Muscle layer of colon (tissue), 2 donors: ENCODE measurements around the gene ARPC4.
"Not testable (repeated sequence)": the region's sequence is repeated elsewhere in the genome, so short reads cannot be mapped to it uniquely, and the experiment has no call there.

Source experiments
- H3K27ac ChIP-seq: one replicate; pipeline ENCODE4 v1.7.0; 2013; ENCODE audit warnings: low read depth, mild to moderate bottlenecking, low read length, moderate library complexity
- H3K27me3 ChIP-seq, 2 donors: one replicate each; pipeline ENCODE4 v1.7.0; 2013; ENCODE audit warnings: low read length in 2 of 2, mild to moderate bottlenecking in 2 of 2; ENCODE audit not compliant: insufficient read depth in 2 of 2, control insufficient read depth in 1 of 2
- H3K36me3 ChIP-seq: one replicate; pipeline ENCODE4 v1.7.0; 2013; ENCODE audit warnings: mild to moderate bottlenecking, low read length; ENCODE audit not compliant: insufficient read depth
- H3K4me1 ChIP-seq: one replicate; pipeline ENCODE4 v1.7.0; 2013; ENCODE audit warnings: mild to moderate bottlenecking, low read length; ENCODE audit not compliant: insufficient read depth
- H3K4me3 ChIP-seq, 2 donors: one replicate each; pipeline ENCODE4 v1.7.0; 2013; ENCODE audit warnings: low read length in 2 of 2, low read depth in 1 of 2, mild to moderate bottlenecking in 1 of 2, moderate library complexity in 1 of 2
- H3K9ac ChIP-seq: one replicate; pipeline ENCODE4 v1.7.0; 2013; ENCODE audit warnings: low read length
- H3K9me3 ChIP-seq: one replicate; pipeline ENCODE4 v1.7.0; 2013; ENCODE audit warnings: mild to moderate bottlenecking, low read length
- donor health status: abdominal sarcoma.
- donor health status: Adenocarcinoma of cecum.

ARPC4 gene

DNA sequence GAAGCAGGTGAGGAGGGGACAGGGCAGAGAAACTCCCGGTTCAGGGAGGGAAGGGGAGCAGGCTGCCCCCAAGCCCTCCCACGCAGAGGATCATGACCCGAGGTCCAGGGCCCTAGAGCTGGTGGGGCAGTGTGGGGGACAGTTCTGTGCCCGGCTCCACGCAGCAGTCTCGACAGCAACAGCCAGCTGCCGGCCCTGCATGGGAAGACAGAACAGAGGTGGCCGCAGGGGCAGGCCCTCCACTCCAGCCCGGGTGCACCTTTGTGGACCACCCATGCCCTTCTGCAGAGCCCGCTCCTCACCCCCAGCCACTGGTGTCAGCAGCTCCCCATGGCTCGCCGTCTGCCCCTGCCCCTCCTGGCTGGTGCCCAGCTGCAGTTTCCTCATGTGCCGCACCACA, 35.5 kb upstream of the ARPC4 start:
- H3K4me3 ChIP-seq: no peak overlapping the region
- H3K4me1 ChIP-seq: peaks cover 9% of the 10 kb centered on the region
- no peak overlapping the region for H3K9ac ChIP-seq
- no peaks in the 10 kb centered on the region for H3K9me3 ChIP-seq
- H3K27ac ChIP-seq: no peak overlapping the region
- H3K27me3 ChIP-seq: no peaks in the 10 kb centered on the region
- H3K36me3 ChIP-seq: peaks cover 61% of the 10 kb centered on the region

DNA sequence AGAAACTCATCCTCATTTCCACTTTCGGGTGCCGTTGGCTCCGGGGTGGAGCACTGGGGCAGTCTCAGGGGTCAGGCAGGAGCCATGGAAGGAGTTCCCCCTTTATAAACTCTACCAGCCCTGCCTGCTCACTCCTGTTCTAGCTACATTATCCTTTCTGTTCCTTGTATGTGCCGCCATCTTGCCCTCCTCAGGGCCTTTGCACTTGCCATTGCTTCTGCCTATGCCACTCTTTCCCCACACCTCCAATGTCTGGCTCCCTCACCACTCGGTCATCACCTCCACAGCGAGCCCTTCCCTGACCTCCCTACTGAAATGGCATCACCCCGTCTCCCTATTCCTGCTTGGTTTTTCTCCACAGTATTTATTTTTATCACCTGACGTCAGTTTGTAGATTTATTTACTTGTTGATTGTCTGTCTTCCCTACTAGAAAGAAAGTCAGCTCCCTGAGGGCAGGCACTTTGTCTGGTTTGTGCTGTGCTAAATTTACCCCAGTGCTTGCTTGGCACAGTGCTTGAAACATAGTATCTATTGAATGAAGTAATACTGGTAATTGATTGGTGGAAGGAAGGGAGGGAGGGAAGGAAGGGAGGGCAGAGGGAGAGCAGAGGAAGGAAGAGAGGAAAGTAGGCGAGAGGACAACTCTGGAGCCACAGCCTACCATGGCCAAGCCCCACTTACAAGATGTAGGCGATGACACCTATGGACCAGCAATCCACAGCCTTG, 31.9 kb upstream of the ARPC4 start:
- no peaks in the 10 kb centered on the region for H3K4me1 ChIP-seq
- H3K9me3 ChIP-seq: no peaks in the 10 kb centered on the region
- H3K27me3 ChIP-seq: no peaks in the 10 kb centered on the region
- H3K36me3 ChIP-seq: peaks cover 59% of the 10 kb centered on the region
- H3K27ac ChIP-seq: no peak overlapping the region
- no peak overlapping the region for H3K4me3 ChIP-seq
- H3K9ac ChIP-seq: no peak overlapping the region

DNA sequence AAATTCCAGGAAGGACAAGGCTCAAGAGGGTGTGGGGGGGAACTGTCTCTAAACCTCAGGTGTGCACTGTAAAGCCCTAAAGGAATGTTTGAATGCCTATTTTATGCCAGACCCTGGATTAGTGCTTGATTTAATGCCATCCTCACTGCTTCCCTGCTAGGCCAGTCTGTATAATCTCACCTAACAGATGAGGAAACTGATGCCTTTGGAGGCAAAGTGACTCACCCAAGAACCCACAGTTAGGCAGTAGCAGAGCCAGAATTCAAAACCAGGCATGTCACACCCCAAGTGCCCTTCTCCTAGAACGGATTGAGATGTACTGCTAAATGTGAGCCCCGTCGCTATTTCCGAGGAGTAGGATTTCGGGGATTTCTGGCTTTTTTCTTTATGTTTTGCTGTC, 31.0 kb upstream of the ARPC4 start:
- H3K36me3 ChIP-seq: peaks cover 57% of the 10 kb centered on the region
- H3K4me1 ChIP-seq: peaks cover 1% of the 10 kb centered on the region

DNA sequence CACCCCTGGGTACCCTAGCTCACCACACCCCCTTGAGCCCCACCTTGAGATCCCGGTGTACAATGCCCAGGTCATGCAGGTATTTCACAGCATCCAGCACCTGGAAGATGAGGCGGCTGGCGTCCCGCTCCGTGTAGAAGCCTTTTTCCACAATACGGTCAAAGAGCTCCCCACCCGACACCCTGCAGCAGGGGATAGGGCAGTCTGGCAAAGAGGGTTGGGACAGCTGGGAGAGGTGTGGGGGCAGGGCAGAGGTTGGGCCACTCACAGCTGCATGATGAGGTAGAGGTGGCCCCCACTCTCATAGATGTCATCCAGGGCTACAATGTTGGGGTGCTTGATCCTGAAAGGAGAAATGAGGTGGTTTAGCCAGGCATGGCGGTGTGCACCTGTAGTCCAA, 30.0 kb upstream of the ARPC4 start:
- Histone ChIP-seq H3K9ac (no peak overlapping the region), H3K36me3 (peaks cover 53% of the 10 kb centered on the region)

More for the DNA sequence above, 31.0 kb upstream of the ARPC4 start:
- Histone ChIP-seq H3K27ac (no peak overlapping the region), H3K9ac (no peak overlapping the region), H3K9me3 (no peaks in the 10 kb centered on the region), H3K4me3 (no peak overlapping the region), H3K27me3 (no peaks in the 10 kb centered on the region)

DNA sequence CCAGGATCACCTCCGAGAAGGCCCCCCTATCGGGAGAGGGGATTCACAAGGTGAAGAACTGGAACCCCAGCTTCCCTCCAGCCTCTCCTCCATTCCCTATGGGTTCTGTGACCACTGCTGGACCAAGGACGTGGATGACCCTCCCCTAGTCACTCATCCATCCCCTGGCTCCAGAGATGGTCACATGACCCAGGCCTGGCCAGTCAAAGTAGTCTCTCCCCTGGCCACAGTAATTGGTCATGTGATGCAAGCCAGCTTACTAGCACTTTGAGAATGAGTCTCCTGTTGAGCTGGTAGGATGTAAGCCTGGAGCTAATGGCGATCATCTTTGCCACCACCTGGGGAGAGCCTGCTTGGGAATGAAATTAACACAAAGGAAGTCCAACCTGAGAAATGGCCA, 27.0 kb upstream of the ARPC4 start:
- Histone ChIP-seq H3K9me3 (no peaks in the 10 kb centered on the region), H3K27me3 (no peaks in the 10 kb centered on the region), H3K4me1 (peaks cover 27% of the 10 kb centered on the region), H3K9ac (no peak overlapping the region), H3K4me3 (no peak overlapping the region), H3K36me3 (peaks cover 37% of the 10 kb centered on the region), H3K27ac (no peak overlapping the region)

More for the DNA sequence above, 30.0 kb upstream of the ARPC4 start:
- H3K9me3 ChIP-seq: no peaks in the 10 kb centered on the region
- peaks cover 5% of the 10 kb centered on the region for H3K4me1 ChIP-seq
- no peaks in the 10 kb centered on the region for H3K27me3 ChIP-seq
- H3K4me3 ChIP-seq: no peak overlapping the region
- H3K27ac ChIP-seq: no peak overlapping the region

DNA sequence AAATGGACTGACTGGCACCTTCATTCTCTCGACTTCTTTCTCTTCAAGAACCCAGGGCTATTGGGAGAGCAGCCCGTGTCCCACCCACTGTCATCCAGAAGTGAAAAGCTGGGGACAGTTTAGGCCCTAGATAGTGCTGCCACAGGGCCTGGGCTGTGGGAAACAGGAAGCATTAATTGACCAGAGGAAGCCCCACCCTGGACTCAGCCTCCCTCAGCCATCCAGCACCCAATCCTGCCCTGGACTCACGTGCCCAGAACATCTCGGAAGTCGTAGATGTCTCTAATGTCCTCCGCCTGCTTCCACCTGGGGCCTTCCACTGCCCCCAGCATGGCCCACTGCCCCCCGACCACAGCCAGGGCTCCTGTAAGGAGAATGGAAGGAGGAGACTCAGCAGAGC, 25.5 kb upstream of the ARPC4 start:
- Histone ChIP-seq H3K36me3 (peaks cover 31% of the 10 kb centered on the region), H3K9ac (no peak overlapping the region), H3K4me1 (peaks cover 27% of the 10 kb centered on the region), H3K27ac (no peak overlapping the region), H3K4me3 (no peak overlapping the region), H3K9me3 (no peaks in the 10 kb centered on the region), H3K27me3 (no peaks in the 10 kb centered on the region)

DNA sequence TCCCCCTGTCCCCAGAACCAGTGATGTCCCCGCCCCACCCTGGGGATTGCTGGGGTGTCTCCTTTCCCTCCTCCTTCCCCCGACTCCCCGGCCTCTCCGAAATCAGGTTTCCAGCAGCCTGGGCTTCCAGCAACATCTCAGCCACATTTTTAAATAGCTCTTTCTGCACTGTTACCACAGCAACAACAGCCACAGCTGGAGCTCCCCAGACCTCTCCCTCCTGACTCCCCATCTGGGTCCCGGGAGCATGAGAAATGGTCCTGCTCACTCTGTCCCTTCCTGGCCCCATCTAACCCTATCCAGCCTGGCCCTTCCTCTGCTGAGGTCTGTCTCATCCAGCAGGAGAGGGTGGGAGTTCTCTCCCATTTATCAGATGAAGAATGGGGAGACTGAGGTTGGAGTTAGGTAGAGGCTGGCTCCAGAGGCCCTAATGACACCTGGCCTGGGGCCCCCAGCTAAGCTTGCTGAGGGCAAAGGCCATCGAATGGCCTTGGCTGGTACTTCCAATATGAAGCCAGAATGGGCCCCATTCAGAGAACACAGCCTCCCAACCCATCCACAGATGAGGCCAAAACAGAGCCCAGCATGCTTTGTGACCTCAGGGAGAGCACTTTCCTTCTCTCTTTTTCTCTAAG, 24.6 kb upstream of the ARPC4 start:
- no peaks in the 10 kb centered on the region for H3K9me3 ChIP-seq
- H3K27me3 ChIP-seq: no peaks in the 10 kb centered on the region
- H3K27ac ChIP-seq: no peak overlapping the region
- H3K4me1 ChIP-seq: peaks cover 27% of the 10 kb centered on the region
- H3K4me3 ChIP-seq: peak overlapping the region in 1 of 2 donors; percentile 90
- H3K36me3 ChIP-seq: peaks cover 22% of the 10 kb centered on the region
- H3K9ac ChIP-seq: peak overlapping the region; percentile 97

DNA sequence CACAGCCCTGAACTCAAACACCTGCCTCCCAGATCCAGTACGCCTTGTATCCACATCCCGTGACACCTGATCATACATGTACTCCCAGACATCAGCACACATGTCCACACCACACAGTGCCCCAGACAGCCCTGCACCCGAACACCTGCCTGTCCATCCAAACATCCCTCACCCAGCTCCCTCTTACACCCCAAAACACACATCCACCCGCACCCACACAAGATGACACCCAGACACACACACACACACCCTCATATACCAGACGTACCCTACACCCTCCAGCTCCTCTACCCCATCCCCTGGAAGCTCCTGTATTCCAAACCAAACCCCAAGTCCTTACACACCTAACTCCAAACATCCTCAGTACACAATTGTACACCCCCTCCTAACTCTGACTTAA, 23.9 kb upstream of the ARPC4 start:
- H3K27ac ChIP-seq: peak overlapping the region; percentile 87
- peak overlapping the region; percentile 51 to 90 for H3K4me3 ChIP-seq
- no peaks in the 10 kb centered on the region for H3K9me3 ChIP-seq
- H3K9ac ChIP-seq: peak overlapping the region; percentile 97
- H3K27me3 ChIP-seq: no peaks in the 10 kb centered on the region
- H3K4me1 ChIP-seq: peaks cover 27% of the 10 kb centered on the region
- H3K36me3 ChIP-seq: peaks cover 19% of the 10 kb centered on the region

DNA sequence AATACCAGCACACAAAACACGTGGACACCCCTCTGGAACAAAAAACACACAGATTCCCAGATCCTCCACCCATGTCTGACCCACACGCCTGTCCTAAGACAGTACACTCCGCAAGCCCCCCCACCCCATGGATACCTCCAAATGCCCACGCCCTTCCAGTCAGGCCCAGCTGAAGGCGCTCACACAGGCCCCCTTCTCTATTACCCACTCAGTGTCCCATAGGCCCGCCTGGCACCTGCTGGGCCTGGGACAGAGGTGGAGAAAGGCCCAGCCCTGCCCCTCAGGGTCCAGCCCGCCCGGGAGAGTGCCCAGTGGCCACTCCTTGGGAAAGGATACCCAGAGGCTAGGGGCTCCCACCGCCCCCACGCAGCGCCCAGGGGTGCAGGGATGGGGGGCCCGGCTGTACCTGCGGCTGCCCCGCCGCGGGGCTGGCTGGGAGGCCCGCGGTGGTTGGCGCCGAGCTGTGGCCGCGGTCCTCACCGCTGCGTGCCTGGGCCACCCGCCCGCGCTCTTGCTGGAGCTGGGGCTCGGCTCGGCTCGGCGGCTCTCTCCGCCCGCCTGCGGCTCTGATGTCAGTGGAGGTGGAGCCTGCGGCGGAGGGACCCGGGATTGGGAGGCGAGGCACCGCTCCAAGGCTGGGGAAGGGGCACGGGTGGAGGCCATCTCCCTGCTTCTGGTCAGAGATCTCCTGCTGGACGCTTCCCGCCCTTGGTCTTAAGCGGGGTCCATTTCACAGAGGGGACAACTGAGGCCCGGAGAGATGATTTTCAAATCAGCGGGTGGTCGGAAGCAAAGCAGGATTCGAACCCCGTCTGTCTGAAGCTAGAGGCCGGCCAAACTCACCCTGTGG, 23.2 kb upstream of the ARPC4 start, which contains the start of gene CAMK1:
Gene CAMK1, minus strand, starts transcription at position 522 of the 850 bp plus-strand sequence. CDS start 2,198 bp downstream, outside the sequence.
- Histone ChIP-seq H3K4me1 (peaks cover 27% of the 10 kb centered on the region), H3K27me3 (no peaks in the 10 kb centered on the region), H3K9ac (peak within 1 kb of the TSS; percentile 97), H3K27ac (peak within 1 kb of the TSS; percentile 87), H3K9me3 (no peaks in the 10 kb centered on the region), H3K36me3 (peaks cover 19% of the 10 kb centered on the region), H3K4me3 (peak within 1 kb of the TSS; percentile 51 to 90)

DNA sequence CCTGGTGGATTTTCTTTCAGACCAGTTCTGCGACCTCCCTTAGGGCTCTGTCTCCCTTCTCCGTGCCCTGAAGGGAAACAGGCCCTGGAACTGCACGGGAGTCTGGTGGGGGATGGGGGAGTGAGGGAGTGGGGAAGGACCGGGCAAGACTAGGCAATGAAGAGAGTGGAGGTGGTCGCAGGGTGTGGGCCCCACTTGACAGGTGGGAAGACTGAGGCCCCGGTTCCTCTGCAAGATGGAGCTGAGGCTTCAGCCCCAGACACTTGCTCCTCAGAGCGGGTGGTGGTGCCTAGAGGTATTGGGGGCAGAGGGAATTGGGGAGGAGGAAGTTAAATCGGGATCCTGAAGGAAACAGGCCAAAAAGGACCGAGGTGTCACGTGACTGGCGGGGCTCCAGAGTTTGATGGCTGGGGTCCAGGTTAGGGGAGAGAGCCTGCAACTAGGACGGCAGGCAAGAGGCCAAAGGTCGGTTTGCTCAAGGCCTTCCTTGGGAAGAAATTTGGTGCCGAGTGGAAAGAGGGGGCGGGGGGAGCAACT, 22.5 kb upstream of the ARPC4 start:
- Histone ChIP-seq H3K4me1 (peaks cover 27% of the 10 kb centered on the region), H3K27me3 (no peaks in the 10 kb centered on the region), H3K4me3 (peak overlapping the region; percentile 51 to 90), H3K9ac (peak overlapping the region; percentile 83), H3K27ac (peak overlapping the region; percentile 87), H3K9me3 (no peaks in the 10 kb centered on the region), H3K36me3 (peaks cover 15% of the 10 kb centered on the region)

DNA sequence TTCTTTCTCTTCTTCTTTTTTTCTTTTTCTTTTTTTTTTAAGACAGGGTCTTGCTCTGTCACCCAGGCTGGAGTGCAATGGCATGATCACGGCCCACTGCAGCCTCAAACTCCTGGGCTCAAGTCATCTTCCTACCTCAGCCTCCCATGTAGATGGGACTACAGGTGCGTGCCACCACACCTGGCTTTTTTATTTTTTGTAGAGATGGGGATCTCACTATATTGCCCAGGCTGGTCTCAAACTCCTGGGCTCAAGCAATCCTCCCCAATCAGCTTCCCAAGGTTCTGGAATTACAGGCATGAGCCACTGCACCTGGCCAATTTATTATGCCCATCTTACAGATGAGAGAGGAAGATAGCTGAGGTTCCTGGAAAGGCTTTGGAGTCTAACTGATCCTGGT, 21.9 kb upstream of the ARPC4 start:
- not testable (repeated sequence) for H3K9me3 ChIP-seq, H3K36me3 ChIP-seq, H3K27me3 ChIP-seq, H3K9ac ChIP-seq, H3K4me3 ChIP-seq
- H3K4me1 ChIP-seq: peaks cover 27% of the 10 kb centered on the region
- H3K27ac ChIP-seq: peak overlapping the region; percentile 87
